ENCODE results near the gene VAPA. TPM values are rescaled to one million over a fixed set of nuclear protein-coding genes. Genes with fewer than 3 reads are reported as not detected.

Gene VAPA
- total RNA-seq, 1 donor from 2014 or later: 210 TPM

DNA sequence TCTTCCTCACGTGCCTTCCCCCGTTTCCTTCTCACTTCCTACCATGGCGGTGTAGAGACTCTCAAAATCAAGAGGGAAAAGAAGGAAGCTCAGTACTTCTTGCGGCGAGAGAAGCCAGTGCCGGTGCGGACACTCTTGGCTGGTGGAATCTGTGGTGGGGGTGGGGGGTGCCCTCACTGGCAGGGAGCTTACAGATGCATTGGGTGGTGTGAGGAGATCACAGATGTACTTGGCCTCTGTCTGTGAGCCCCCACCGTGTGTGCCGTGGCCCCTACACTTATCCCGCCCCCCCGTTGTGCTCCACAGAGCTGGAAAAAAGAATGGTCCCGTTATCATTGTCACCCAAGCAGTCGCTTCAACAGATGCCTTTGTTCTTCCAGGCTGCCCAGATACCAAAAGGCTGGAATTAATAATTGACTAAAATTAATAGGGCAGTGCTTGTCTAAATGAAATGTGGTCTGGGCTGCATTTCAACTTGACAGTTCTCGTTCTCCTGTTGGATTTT lies 79.8 kb downstream of the VAPA start:
- Histone ChIP-seq H3K9me3 (no peaks in the 10 kb centered on the region), H3K27me3 (no peaks in the 10 kb centered on the region), H3K4me1 (peaks cover 34% of the 10 kb centered on the region), H3K36me3 (no peaks in the 10 kb centered on the region), H3K27ac (peak overlapping the region; percentile 39), H3K4me3 (no peak overlapping the region)
- no peak for DNase-seq (ENCODE audit: extremely low spot score in 2 of 2)
- intact Hi-C loops (cut with DNase I): no loop called here
- TF ChIP-seq, protein P1, sequence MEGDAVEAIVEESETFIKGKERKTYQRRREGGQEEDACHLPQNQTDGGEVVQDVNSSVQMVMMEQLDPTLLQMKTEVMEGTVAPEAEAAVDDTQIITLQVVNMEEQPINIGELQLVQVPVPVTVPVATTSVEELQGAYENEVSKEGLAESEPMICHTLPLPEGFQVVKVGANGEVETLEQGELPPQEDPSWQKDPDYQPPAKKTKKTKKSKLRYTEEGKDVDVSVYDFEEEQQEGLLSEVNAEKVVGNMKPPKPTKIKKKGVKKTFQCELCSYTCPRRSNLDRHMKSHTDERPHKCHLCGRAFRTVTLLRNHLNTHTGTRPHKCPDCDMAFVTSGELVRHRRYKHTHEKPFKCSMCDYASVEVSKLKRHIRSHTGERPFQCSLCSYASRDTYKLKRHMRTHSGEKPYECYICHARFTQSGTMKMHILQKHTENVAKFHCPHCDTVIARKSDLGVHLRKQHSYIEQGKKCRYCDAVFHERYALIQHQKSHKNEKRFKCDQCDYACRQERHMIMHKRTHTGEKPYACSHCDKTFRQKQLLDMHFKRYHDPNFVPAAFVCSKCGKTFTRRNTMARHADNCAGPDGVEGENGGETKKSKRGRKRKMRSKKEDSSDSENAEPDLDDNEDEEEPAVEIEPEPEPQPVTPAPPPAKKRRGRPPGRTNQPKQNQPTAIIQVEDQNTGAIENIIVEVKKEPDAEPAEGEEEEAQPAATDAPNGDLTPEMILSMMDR (IDR thresholded peaks at IDR 0.05): no peak
- no peak for TF ChIP-seq POLR2AphosphoS5 (IDR thresholded peaks at IDR 0.05; ENCODE audit: insufficient read depth in 1 of 2, low read depth in 1 of 2)
- no peak for TF ChIP-seq POLR2A (IDR thresholded peaks at IDR 0.05)

DNA sequence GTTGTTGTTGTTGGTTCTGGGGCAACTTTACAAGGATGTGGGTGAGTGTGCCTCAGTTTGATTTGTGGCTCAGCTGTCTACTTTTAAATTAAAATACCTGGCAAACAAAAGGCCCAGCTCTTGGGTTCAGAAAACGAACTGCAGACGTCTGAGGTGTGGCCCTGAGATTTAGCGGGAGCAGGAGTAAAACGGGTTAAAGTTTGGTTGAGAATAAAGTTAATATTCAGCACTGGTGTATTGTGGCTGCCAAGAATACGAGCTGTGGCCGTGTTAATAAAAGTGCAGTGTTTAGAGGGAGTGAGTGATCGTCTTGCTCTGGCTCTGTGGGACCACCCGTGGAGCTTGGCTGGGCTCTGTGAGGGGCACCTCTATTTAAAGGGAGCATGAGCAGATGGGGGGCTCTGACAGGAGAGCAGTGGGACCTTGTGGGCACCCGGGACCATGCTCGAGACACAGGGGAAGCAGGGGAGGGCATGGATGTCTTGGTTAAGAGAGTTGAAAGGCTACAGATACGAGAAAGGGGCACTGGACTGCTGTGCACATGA lies 80.3 kb downstream of the VAPA start:
- H3K4me1 ChIP-seq: peaks cover 34% of the 10 kb centered on the region
- H3K27me3 ChIP-seq: no peaks in the 10 kb centered on the region
- peak overlapping the region; percentile 39 for H3K27ac ChIP-seq
- DNase-seq (ENCODE audit: extremely low spot score in 2 of 2): peak; percentile 55 to 81
- no peaks in the 10 kb centered on the region for H3K36me3 ChIP-seq
- H3K9me3 ChIP-seq: no peaks in the 10 kb centered on the region
- intact Hi-C loops (cut with DNase I): no loop called here
- no peak overlapping the region for H3K4me3 ChIP-seq
- TF ChIP-seq, protein P1 (IDR thresholded peaks at IDR 0.05): no peak
- no peak for TF ChIP-seq POLR2A (IDR thresholded peaks at IDR 0.05)
- TF ChIP-seq POLR2AphosphoS5 (IDR thresholded peaks at IDR 0.05; ENCODE audit: insufficient read depth in 1 of 2, low read depth in 1 of 2): no peak

DNA sequence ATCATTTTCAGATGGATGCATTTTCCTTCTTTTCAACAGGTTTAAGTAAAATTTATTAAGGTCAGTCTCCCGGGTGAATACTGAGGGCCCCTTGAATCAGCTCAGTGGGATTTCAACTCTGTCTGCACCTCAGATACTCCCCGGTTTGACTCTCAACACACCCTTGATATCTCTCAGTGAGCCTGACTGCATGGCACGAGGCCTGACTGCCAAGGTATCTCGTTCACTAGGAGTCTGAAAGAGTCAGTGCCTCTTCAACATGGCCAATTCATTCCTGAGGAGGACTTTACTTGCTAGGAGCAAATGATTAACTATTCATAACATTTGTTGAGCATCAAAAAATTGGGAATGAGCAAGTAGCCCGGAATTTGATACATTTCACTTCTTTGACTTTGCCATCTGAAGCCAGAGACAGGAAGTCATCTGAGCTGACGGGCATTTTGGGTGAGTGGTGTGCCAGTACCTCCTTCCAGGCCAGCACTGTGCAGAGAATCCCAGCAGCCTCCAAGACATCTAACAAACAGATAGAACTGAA lies 81.0 kb downstream of the VAPA start:
- Histone ChIP-seq H3K4me3 (no peak overlapping the region), H3K36me3 (no peaks in the 10 kb centered on the region), H3K4me1 (peaks cover 34% of the 10 kb centered on the region), H3K27ac (peak overlapping the region; percentile 39), H3K9me3 (no peaks in the 10 kb centered on the region), H3K27me3 (no peaks in the 10 kb centered on the region)
- TF ChIP-seq, protein P1 (IDR thresholded peaks at IDR 0.05): no peak
- TF ChIP-seq POLR2AphosphoS5 (IDR thresholded peaks at IDR 0.05; ENCODE audit: insufficient read depth in 1 of 2, low read depth in 1 of 2): no peak
- DNase-seq (ENCODE audit: extremely low spot score in 2 of 2): no peak
- intact Hi-C loops (cut with DNase I): no loop called here

DNA sequence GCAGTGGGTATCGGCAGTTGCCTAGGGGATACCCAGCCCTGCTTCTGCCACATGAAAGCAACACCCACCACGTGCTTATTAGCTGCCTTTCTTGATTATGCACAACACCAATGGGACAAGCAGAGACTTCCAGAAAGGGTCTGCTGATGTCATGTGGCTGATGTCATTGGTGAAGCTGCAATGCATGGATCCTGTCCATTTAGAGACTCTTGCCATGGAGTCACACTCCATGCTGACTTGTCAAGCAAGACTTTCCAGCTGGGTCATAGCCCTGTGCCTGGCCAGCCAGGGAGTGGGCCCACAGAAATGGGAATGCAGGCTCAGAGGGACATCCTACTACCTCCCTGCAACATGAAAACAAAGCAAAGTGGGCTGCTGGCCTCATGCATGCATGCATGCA lies 81.8 kb downstream of the VAPA start:
- Histone ChIP-seq H3K27me3 (no peaks in the 10 kb centered on the region), H3K4me1 (peaks cover 34% of the 10 kb centered on the region), H3K27ac (peak overlapping the region; percentile 14), H3K36me3 (no peaks in the 10 kb centered on the region), H3K4me3 (no peak overlapping the region), H3K9me3 (no peaks in the 10 kb centered on the region)
- peak in 1 of 2 donors; percentile 43 for DNase-seq (ENCODE audit: extremely low spot score in 2 of 2)
- TF ChIP-seq POLR2A (IDR thresholded peaks at IDR 0.05) (no peak), POLR2AphosphoS5 (IDR thresholded peaks at IDR 0.05; ENCODE audit: insufficient read depth in 1 of 2, low read depth in 1 of 2) (no peak)
- TF ChIP-seq, protein P1 (IDR thresholded peaks at IDR 0.05): no peak
- intact Hi-C loops (cut with DNase I): no loop called here

DNA sequence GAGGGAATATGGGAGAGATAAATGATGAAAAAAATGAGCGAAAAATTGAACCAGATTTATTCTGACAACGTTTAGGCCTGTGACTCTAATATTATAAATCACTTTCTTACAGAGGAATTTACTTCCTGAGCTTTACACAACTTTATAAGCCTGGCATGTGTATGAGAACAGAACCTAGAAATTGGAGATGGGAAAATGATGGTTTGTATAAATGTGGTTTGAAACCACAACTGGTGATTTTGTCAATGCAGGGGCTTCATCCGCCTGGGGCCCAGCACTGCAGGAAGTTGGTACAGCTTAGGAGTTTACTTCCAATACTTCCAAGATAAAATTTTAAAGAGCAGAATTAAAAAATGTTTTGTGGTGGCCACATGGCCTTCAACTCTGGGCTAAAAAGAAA lies 82.3 kb downstream of the VAPA start:
- intact Hi-C loops (cut with DNase I): no loop called here
- H3K4me3 ChIP-seq: no peak overlapping the region

More for the DNA sequence above, 82.3 kb downstream of the VAPA start:
- Histone ChIP-seq H3K27ac (peak overlapping the region; percentile 14), H3K27me3 (no peaks in the 10 kb centered on the region), H3K36me3 (no peaks in the 10 kb centered on the region), H3K9me3 (no peaks in the 10 kb centered on the region), H3K4me1 (peaks cover 34% of the 10 kb centered on the region)
- no peak for TF ChIP-seq POLR2A (IDR thresholded peaks at IDR 0.05)
- TF ChIP-seq POLR2AphosphoS5 (IDR thresholded peaks at IDR 0.05; ENCODE audit: insufficient read depth in 1 of 2, low read depth in 1 of 2): no peak
- TF ChIP-seq, protein P1 (IDR thresholded peaks at IDR 0.05): no peak
- DNase-seq (ENCODE audit: extremely low spot score in 2 of 2): no peak

Measured in vagina (tissue), 2 donors.